Nasal cavity respiratory epithelium epithelial cell of viscerocranial mucosa (primary cell): Measurements from ENCODE around the gene CD79B. TPM values are rescaled to one million over a fixed set of nuclear protein-coding genes. Genes with fewer than 3 reads are reported as not detected.

Experiments used
- total RNA-seq: library from RNA; depleted of rRNA; stranded (reverse); fragments of >200 nt; gene quantifications from 2 replicates; pipeline ENCODE4 v1.2.3, GENCODE V29; 2014

Gene CD79B
- total RNA-seq = not detected in 2 replicates

DNA sequence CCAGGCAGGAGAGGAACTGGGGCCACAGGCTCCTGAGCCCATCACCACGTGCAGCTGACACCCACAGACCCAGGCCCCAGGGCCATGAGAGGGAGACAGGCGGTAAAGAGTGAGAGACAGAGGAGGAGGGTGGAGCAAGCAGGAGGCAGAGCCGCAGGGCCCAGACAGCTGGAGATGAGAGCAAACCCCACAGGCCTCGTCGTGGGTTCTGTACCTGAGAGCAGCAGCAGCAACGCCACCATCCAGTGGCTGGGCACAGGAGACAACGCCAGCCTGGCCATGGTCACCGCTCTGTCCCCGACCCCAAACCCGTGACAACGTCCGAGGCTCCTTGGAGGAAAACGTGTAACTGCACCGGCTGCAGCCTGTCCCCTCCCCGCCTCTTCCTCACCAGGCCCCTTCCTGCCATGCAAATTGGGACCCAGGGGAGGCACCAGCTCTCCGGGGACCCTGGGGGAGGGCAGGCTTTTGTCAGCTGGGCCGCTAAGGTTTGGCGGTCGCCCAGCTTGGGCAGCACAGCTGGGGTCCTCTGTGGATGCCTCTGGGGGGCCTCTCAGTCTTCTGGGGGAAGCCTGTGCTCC lies at the start of gene CD79B:
TSS of gene CD79B (minus strand) at position 351 of the 581 bp plus-strand sequence. CDS start at position 281, 70 bp downstream.

DNA sequence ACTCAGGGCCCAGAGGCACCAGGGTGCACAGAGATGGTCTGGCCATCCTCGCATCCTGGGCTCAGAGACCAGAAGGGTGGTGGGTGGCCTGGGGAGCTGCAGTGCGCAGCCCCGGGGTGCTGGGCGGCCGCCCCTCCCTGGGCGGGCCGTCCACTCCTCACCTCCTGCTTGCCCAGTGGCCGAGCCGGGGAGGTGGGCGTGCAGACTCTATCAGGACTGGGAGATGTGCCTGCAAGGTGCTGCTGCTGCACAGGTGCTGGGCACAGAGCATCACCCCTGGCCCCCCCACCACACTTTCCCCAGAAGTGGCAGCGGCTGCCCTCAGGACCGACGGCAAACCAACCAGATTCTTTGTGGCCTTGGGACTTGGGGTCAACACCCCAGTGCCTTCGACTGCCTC lies 40.7 kb upstream of the CD79B start, which contains the start of gene SCN4A:
TSS of gene SCN4A (minus strand) at position 123 of the 400 bp plus-strand sequence. CDS start at position 46, 77 bp downstream.

DNA sequence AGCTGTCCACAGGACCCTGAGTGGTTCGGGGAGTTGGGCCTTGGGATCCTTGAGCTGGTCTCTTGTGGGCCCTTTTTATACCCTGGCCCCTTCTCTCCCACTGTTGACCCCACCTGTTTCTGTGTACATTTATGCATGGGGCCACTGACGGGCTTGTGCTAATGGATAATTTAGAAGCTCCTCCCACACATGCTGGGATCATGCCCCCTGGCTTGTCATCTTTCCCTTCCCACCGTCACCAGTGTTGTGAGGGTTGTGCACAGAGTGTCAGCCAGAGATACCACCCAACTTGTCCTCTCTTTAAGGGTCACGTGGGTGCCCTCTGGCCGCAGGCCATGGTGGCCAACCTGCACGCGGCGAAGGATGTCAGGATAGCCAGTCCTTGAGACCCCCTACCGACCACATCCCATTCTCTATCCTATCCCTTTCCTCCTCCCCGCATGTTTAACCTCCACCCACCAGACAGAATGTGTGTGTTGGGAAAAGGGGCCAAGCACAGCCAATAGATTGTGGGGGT lies 13.3 kb downstream of the CD79B start, which contains the start of gene GH1:
TSS of gene GH1 (minus strand) at position 51 of the 517 bp plus-strand sequence. CDS start 63 bp downstream, outside the sequence.

DNA sequence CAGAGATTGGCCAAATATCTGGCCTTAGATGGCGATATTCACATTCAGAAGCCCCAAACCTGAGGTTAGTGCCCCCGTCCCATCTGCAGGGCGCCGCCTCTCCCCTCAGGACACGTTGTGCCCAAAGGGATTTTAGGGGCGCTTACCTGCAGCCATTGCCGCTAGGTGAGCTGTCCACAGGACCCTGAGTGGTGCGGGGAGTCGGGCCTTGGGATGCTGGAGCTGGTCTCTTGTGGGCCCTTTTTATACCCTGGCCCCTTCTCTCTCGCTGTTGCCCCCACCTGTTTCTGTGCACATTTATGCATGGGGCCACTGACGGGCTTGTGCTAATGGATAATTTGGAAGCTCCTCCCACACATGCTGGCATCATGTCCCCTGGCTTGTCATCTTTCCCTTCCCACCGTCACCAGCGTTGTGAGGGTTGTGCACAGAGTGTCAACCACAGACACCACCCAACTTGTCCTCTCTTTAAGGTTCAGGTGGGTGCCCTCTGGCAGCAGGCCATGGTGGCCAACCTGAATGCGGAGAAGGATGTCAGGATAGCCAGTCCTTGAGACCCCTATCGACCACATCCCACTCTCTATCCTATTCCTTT lies 21.0 kb downstream of the CD79B start, which contains the start of gene CSHL1:
TSS of gene CSHL1 (minus strand) at position 218 of the 595 bp plus-strand sequence. CDS start at position 156, 62 bp downstream.

DNA sequence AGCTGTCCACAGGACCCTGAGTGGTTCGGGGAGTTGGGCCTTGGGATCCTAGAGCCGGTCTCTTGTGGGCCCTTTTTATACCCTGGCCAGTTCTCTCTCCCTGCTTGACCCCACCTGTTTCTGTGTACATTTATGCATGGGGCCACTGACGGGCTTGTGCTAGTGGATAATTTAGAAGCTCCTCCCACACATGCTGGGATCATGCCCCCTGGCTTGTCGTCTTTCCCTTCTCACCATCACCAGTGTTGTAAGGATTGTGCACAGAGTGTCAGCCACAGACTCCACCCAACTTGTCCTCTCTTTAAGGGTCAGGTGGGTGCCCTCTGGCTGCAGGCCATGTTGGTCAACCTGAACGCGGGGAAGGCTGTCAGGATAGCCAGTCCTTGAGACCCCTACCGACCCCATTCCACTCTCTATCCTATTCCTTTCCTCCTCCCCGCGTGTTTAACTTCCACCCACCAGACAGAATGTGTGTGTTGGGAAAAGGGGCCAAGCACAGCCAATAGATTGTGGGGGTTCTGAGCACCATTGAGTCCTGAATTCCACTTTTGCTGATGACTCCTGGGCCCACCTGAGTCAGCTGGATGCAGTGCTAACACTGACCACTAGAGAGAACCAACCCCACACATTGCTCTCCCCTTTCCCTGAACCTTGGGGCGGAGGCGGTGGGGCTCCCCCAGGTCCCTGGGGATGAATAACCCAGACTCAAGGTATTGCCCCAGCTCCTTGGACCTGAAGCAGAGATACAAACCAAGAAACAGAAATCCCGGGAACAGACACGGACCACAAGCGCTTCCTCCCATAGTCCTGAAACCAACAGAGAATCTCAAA lies 35.4 kb downstream of the CD79B start, which contains the start of gene CSH1:
TSS of gene CSH1 (minus strand) at position 51 of the 831 bp plus-strand sequence. CDS start 63 bp downstream, outside the sequence.

DNA sequence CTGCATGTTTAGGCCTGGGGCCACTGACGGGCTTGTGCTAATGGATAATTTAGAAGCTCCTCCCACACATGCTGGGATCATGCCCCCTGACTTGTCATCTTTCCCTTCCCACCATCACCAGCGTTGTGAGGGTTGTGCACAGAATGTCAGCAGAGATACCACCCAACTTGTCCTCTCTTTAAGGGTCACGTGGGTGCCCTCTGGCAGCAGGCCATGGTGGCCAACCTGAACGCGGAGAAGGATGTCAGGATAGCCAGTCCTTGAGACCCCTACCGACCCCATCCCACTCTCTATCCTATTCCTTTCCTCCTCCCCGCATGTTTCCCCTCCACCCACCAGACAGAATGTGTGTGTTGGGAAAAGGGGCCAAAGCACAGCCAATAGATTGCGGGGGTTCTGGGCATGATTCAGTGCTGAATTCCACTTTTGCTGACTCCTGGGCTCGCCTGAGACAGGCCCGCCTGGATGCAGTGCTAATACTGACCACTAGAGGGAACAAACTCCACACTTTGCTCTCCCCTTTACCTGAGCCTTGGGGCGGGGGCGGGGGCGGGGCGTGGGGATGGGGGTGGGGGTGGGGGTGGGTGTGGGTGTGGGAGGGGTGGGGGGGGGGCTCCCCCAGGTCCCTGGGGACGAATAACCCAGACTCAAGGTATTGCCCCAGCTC lies 50.1 kb downstream of the CD79B start, which contains the start of gene GH2:
TSS of gene GH2 (minus strand) at position 10 of the 667 bp plus-strand sequence. CDS start 143 bp downstream, outside the sequence.

Other genes starting within 250 kb of the CD79B start
- gene LIMD2, start 232.2 kb downstream of the CD79B start, total RNA-seq = 0.34 and 4.1 TPM in 2 replicates
- 11.3 and 18.2 TPM in 2 replicates for gene STRADA, start 190.5 kb downstream of the CD79B start, total RNA-seq
- 142 and 214 TPM in 2 replicates for gene CCDC47, start 158.7 kb downstream of the CD79B start, total RNA-seq
- gene DDX42, start 158.2 kb downstream of the CD79B start, total RNA-seq = 70.4 and 116 TPM in 2 replicates
- gene PSMC5, start 104.9 kb downstream of the CD79B start, total RNA-seq = 54.7 and 64.1 TPM in 2 replicates
- gene FTSJ3, start 104.7 kb downstream of the CD79B start, total RNA-seq = 46.3 and 111 TPM in 2 replicates
- gene SMARCD2, start 89.6 kb downstream of the CD79B start, total RNA-seq = 76.6 and 105 TPM in 2 replicates
- not detected in 2 replicates for gene CSH2, start 58.7 kb downstream of the CD79B start, total RNA-seq
- gene GH2, start 50.4 kb downstream of the CD79B start, total RNA-seq = not detected in 2 replicates
- gene CSH1, start 35.8 kb downstream of the CD79B start, total RNA-seq = not detected in 2 replicates
- gene CSHL1, start 21.1 kb downstream of the CD79B start, total RNA-seq = not detected in 2 replicates
- gene GH1, start 13.5 kb downstream of the CD79B start, total RNA-seq = not detected in 2 replicates
- gene SCN4A, start 40.6 kb upstream of the CD79B start, total RNA-seq = 0.07 and 0.68 TPM in 2 replicates
- gene PRR29, start 66.0 kb upstream of the CD79B start, total RNA-seq = not detected in 2 replicates
- gene ICAM2, start 88.3 kb upstream of the CD79B start, total RNA-seq = under 0.01 and 0.64 TPM in 2 replicates
- gene ERN1, start 197.8 kb upstream of the CD79B start, total RNA-seq = 46.1 and 53.1 TPM in 2 replicates